ENCODE data around the gene IL1R1.

The IL1R1 gene

DNA sequence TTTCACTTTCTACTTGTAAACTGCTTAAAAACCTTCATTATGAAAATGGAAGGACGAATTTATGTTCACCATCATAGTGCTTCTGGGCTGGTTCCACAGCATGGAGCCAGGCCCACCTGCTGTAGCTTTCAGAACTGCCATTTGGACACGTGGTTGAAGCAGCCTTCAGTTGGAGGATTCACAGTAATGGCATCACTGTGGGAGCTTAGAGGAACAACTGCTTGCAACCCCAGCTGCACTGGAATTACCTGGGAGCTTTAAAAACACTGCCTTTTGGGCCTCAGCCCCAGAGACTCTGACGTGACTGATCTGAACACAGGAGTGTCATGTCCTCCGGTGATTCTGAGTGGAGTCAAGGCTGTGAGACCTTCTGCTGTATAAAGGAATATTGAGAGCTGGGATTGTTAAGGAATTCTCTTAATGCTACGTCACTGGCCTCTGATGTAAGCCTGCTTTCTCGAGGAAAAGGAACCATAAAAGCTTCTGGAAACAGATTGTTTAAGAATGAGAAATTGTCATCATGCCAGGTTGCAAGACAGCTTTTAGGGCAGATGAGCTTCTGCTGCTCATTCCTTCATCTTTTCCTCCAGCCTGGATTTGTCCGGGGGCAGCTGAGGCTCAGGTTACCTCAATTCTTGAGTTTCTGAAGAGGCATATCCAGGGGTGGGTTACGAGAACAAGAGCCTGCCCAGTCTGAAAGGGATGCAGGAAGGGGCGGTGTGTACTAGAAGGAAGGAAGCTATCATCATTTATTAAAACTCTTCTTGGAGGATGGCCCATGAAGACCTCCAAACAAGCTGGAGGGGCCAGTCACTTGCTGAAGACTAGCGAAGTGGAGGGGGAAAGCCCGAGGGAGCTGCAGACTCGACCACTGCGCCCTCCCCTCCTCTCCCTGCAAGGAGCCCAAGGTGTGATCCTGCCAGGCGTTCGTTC lies 1.3 kb upstream of the IL1R1 start:
- DNase-seq: no peak

DNA sequence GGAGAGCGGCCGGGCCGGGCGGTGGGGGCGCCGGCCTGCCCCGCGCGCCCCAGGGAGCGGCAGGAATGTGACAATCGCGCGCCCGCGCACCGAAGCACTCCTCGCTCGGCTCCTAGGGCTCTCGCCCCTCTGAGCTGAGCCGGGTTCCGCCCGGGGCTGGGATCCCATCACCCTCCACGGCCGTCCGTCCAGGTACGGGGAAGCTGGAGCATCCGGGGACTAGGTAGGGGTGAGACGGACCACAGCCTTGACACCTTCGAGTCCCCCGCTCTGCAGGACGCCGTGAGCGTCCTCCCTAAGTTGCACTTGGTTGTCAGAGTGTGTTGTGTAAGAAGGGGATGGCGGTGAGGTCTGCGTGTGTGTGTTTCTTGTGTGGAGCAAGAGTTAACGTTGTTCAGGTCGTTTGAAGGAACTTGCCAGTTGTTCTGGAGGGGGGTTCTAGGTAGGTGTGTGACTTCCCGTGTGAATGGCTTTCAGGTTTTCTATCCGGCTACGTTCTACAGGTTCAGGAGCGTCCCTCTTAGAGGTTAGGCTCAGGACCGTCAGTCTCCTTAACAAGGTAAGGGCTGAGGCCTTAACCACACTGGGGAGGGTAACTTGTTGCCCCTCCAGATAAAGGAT lies 393 bp downstream of the IL1R1 start:
- no peak for DNase-seq

DNA sequence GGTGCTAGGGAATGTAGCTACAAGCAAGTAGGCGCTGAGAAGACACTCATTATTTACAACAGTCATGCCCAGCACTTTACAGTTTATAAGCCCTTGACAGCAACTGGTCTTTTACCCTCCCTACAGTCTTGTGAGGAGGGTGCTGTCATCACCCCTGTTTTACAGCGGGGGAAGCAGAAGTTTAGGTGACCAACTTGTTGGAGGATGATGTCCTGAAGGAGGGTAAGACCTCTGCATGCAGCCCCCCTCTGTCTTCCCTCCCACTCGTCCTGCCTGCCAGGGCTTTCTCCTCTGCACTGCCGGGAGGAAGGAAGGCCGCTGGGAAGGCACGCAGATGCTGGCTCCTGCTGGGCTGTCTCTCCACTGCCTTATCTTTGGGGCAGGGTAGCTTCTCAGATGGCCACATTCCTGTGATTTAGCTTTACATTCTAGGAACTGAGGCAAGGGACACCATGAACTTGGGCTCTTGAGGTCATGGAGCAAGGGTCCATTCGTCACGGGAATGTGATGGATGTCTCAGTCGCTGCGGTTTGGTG lies 972 bp downstream of the IL1R1 start:
- DNase-seq: no peak

DNA sequence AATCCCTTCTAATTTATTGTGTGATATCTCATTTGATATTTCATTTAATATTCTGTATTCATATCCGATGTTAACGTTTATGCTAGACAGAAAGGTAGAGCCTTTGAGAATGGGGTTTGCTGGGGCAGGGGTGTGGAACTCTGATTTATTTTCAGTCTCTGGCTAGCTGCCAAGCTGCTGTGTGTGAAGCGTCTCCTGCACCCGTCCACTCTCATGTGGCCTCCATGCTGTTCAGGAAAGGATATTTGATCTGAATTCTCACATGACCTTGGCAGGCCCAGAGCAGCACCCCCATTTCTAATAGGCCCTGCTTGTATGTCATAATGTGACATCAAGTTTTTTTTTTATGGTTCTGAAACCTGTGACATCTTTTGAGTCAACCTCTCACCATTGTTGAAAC lies 1.6 kb downstream of the IL1R1 start:
- no peak for DNase-seq

DNA sequence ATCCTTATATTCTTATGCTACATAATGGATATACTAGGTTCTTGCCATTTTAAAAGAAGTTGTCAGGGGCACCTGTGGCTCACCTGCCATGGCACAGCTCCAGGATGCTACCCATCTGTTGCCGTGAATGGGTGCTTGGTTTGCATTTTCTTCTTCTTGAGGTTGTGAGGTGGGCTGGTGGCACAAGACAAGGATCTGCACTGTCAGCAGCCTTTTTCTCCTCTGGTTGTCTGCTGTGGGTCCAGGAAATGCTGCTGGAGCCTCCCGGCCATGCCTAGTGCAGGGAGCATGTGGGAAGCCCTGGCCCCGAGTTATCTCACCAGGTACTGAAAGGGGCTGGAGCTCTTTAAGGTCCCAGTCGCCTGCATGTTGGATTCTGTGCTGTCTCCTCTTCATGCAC lies 2.6 kb downstream of the IL1R1 start:
- no peak for DNase-seq

DNA sequence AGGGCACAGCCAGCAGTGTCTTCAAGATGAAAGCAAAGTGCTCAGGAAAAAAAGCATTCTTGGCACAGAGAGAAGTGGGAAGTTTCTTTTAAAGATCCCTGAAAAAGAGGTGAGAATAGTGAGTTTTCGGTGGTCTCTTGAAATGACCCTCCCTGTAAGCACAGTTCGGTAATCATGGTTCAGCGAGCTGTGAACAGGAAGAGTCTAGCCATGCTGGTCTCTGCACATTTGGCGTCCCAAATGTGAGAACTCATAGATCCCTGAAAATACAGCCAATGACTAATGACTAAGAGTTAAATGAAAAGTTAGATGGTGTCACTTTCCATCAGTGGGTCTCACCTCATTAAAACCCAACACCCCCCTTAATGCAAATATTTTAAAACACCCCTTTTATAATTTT lies 3.4 kb downstream of the IL1R1 start:
- no peak for DNase-seq

DNA sequence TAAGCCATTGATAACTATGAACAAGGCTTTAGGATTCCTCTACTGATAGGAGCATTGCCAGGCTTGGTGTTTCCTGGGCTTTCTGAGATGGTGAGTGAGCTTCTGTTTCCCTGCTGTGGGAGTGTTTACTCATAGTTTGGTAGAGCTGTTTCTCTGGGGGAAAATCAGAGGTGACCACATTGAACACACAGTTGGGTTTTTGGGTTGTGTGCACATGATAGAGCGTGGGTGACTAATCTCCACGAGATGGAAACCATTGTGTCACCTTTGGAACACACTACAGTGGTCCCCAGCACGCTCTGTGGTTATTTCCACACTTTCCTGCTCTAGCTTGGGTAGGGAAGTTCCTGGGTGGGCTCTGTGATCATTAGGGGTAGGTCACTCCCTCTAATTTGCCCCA lies 5.4 kb downstream of the IL1R1 start:
- DNase-seq: no peak

DNA sequence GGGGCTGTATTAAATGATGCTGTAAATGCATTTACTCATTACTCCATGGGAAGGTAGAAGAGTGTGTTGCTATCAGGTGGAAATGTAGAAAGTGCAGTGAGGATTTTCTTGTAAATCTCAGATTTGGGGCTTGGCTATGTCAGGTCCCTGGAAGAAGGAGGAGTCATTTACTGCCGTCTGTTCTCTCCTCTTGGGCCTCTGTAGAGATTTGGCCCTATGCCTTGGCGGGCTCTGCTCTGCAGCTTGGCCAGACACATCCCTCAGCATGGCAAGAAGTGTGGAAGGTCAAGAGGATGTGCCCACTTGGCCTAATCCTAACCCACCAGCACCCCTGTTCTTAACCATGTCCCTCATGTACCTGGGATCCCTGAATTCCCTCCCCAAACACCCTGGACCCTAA lies 6.7 kb downstream of the IL1R1 start:
- no peak for DNase-seq

DNA sequence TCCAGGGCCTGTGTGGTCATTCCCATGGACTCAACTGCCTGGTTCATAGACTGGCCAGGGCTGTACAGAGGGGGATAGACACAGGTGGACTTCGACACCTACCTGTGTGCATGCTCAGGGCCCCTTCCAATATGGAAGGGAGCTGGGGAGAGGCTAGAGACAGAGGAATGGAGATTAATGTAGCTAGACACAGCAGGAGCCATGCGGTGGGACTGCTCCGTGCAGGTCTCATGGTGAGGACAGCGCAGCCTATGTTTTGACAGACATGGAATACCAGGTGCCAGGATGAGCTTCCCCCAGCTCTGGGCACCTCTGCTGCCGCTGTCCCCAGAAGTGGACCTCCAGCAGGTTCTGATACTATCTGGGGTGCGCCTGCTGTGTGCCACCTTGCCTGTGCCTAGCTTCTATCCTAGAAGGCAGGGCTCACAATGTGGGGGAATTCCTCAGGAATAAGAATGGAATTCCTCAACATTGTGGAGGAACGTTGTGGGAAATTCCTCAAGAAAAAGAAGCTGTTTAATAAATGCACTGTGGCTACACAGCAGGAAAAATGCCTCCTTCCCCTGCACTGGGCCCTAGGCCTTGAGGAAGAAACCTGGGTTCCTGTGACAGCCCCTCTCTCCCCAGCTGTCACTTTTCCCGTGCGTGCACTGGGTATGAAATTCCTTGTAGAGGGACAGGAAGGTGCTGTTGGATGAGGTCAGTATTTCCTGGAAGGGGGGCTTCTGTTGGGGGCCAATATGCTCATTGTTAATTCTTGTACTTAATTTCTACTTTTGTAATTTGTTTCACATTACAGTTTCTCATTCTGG lies 7.3 kb downstream of the IL1R1 start:
- no peak for DNase-seq

DNA sequence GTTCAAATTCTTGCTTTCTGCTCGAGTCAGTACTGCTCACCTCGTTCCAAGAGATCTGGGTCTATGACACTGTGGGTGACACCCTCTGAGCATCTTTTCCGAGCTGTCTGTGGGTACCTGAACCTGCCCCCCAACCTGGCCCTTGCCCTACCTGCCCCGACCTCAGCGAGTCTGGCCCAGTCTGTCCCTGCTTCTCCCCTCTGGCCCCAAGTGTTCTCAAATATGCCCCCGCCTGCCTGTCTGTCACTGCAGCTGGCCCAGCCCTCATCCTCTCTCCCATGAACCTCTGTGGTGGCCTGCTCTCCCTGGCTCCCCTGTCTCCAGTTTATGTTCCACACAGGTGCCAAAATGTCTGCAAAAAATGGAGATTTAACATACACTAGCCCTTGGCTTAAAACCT lies 11.8 kb downstream of the IL1R1 start:
- DNase-seq: no peak

DNA sequence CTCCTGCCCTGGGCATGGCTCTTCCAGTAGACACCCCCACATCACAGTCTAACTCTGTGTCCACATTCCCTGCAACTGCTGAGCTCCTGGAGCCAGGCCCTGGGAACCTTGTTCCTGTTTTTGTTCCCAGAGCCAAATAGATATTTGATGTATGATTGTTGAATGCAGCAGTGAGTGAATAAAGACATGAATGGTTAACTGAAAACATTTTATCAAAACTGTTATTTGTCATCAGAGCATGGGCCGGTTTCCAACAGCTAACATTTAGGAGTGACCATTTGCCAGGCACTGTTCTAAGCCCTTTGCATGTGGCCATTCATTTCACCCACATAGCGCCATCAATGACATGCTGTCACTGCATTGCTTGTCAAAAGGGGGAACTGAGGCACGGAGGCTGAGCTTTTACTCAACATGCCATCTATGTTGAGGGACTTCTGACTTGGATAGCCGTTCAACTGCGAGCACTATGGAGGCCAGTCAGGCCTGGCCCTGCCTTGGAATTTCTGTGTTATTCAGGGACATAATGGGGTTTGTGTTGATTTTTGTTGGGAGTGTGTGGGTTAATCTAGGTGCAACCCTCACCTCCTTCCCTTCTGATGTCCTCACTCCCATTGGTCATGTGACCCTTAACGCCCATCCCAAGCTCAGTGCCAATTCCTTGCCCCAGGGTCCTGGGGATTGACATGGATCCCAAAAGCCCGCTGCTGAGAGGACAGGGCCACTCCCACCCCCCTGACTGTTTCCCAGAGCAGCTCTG lies 12.6 kb downstream of the IL1R1 start:
- DNase-seq: no peak

DNA sequence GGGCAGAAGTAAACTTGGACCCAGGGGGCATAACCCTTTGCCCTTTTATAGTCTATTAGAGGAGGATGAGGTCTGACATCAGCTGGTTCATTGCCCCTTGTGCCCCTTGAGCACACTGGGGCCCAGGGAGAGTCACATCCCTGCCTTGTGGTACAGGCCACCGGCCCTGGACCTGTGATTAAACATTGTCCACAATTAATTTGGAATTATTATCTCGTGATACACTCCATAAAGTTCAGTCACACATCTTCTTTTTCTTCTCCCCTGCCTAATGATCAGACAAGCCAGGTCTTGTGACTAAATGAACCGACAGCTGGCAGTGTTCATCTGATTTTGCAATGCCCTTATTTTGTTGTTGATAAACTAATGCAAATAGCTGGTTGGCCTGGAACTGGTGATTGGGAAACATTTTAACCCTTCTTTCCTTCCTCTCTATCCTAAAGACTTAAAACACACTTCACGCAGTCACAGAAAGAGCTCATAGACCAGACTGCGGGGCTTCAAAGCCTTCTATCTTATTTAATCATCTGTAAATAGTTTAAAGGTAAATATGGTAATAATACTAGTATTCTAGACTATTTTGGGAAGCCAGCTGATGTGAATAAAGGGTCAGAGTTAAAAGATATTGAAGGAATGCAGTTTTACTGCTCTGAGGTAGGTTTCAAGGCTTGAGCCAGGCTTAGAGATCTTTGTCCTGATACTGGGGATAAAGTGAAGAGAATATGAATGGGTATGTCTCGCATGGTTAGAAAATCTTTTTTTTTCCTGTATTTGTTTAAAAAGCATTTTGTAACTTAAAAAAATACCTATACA lies 13.4 kb downstream of the IL1R1 start:
- DNase-seq: no peak

DNA sequence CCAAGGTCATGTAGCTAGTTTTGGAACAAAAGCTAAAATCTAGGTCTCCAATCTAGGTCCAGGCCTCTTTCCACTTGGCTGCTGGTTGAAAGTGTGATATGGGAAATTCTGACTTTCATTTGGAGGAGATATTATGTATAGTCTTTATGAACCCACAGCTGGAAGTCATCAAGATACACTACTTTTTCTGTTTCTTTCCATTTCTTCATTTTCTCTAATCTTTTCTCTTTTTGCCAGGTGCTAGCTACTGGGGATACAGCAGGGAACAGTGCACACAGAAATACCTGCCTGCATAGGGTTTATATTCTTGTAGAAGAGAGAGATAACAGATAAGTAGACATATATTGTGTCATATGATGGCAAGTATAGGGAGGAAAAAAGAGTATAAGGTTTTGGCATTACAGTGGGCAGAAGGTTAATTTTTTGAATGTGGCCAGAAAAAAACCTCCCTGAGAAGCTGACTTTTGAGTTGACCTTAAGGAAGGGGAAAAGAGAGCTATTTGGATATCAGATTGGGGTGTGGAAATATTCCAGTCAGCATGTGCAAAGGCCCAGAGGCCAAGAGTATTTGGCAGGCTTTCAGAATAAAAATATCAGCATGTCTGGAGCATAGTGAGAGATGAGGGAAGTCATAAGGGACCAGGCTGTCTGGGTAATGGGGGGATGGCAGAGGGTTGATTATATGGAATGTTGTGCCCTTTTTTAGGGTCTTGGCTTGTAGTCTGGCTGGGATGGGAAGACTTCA lies 15.6 kb downstream of the IL1R1 start:
- no peak for DNase-seq

DNA sequence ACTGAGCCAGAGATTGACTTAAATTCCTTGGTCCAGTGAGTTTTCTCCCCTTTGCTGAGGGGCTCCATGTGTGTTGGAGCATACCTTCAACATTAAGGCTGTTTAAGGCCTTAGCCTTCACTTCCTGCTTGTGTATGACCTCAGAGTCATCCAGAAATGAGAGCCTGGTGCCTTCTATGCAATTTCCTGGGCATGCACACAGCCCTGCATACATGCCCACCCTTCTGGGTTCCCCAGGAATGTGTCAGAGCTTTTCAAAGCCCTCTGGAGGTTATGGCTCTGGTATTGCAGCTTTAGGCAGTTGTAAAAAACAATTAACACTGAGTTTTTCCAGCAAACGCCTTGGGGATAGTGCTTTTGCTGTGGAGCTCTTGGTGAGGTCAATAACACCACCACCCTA lies 16.7 kb downstream of the IL1R1 start:
- DNase-seq: no peak

DNA sequence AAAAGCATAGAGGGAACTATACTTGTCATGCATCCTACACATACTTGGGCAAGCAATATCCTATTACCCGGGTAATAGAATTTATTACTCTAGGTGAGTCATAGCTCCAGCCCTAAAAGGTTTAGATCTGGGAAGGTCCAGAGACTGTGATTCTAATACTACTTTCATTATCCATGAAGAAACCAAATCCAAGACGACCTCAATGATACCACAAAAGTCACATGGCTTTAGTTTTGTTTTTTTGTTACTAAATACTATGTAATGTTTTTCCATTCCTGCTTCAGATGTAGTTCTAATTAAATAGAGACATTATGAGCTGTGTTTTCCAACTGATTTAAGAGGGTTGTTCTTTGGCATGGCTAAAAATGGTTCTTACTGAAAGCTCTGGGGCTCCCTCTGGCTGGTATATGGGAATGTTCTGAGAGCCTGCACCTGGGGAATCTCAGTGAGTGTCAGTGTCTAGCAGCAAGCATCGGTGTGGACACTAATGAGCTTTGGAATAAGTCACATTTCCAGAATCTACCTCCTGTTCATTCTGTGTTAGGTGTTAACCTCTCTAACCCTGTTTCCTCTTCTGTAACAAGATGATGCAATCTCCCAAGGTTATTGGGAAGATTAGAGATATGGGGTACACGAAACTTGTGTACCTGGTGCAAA lies 23.8 kb downstream of the IL1R1 start:
- DNase-seq: no peak

DNA sequence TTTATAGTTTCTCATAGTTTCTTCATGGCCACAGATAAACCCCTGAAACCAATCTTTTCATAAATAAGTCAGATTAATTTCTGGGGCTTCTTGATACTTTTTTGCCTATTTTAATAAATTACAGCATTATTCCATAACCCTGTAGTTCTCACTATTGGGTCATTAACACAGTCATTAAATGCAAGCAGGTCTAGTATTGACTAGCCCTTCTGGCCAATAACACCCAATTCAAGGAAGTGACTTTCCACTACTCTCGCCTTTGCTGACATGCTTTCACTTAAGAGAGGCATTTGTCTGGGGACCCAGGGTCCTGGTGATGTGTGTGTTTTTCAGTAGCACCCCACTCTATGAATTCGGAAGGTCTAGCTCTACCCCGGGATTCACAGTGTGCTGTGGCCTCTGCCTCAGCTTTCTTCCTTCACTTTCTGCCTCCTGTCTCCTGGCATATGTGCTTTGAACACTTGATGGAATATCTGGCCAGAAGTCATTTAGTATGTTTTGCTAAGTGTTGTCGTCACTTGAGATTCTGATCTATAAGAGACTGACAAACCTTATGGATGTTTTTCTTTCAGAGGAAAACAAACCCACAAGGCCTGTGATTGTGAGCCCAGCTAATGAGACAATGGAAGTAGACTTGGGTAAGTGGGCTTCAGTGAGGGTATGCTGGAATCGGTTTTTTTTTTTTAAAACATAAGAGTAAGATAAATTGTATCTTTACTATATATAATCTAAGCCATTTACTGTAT lies 25.7 kb downstream of the IL1R1 start:
- DNase-seq: no peak

DNA sequence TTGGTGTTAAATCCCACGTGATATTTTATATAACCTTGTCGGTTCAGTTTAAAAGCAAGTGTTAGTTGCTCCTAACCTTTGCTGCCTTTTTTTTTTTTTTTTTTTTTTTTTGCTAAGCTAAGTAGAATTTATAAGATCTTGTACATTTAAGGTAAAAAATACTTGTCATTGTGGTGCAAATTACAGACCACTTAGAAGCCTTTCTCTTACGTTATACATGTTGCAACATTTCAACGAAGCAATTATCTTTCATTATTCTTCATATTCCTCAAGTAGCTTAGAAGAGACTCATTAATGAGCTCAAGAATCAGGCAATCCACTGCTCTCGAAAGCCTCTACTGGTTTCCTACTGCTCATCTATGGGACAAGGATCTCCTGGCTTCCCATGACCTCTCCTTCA lies 29.4 kb downstream of the IL1R1 start:
- no peak for DNase-seq

DNA sequence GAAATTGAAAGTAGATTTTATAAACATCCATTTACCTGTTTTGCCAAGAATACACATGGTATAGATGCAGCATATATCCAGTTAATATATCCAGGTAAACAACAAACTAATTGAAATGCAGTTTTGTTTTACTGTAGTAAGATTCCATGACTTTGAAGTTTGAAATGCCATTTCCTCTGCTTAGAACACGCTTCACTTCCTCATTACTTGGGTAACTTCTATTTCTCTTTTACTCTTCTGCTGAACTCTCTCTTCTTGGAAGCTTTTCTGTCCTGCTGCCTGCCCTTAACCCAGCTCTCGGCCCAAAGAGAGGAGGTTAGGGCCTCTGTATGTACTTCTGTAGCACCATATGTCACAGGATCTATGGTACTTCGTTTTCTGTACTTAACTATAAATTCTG lies 30.2 kb downstream of the IL1R1 start:
- DNase-seq: no peak

DNA sequence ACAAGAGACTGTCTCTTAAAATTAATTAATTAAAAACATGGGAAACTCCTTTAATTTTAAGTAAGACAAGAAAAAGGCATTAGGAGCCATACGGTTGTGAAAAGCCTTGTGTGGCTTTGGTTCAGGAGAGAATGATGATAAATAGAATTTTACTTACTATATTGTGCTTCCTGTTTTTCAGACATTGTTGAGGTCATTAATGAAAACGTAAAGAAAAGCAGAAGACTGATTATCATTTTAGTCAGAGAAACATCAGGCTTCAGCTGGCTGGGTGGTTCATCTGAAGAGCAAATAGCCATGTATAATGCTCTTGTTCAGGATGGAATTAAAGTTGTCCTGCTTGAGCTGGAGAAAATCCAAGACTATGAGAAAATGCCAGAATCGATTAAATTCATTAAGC lies 33.6 kb downstream of the IL1R1 start:
- DNase-seq: no peak
